ENCODE data around the gene GHR. TPM values are rescaled to one million over a fixed set of nuclear protein-coding genes. Genes with fewer than 3 reads are reported as not detected.
"Not testable (repeated sequence)": the region's sequence is repeated elsewhere in the genome, so short reads cannot be mapped to it uniquely, and the experiment has no call there.

GHR gene
- total and polyA plus RNA-seq, 2 donors (not counting 3 experiments of a cell fraction or from before 2014, with no cell fraction given) = 0.27 to 0.28 TPM

DNA sequence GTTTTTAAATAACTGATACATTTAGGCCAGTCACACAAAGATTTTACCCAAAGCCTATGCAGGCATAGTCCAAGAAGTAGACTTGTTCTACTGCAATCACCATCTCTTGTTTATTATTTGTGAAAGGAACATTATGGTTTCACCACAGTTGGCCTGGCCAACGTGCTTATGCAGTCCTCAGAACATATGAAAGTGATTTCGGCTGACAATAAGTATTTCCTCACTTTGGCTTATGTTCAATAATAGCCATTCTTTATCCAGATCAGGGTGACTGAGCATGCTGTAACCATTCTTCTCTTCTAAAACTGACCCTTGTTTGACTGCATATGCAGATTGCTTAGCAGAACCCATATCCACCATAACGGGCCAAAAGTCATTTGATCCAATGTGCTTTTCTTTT is 256.8 kb downstream of the GHR start:
- H3K27ac ChIP-seq (ENCODE audit: insufficient read depth, low read depth, low read length) = no peak overlapping the region
- H3K4me2 ChIP-seq (ENCODE audit: insufficient read depth, low read length) = no peak overlapping the region
- TF ChIP-seq, protein P1, sequence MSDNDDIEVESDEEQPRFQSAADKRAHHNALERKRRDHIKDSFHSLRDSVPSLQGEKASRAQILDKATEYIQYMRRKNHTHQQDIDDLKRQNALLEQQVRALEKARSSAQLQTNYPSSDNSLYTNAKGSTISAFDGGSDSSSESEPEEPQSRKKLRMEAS (IDR thresholded peaks at IDR 0.05; ENCODE audit: insufficient read depth, insufficient read length) = no peak
- TF ChIP-seq POLR2A (IDR thresholded peaks at IDR 0.05; ENCODE audit: low read depth, low read length) (no peak), FOS (IDR thresholded peaks at IDR 0.05; ENCODE audit: borderline replicate concordance, insufficient read depth, low read length) (no peak), EZH2 (IDR thresholded peaks at IDR 0.05; ENCODE audit: borderline replicate concordance, low read depth, low read length, severe bottlenecking) (no peak), POLR2AphosphoS5 (IDR thresholded peaks at IDR 0.05; ENCODE audit: insufficient read depth, low read depth, low read length) (no peak), MYC (IDR thresholded peaks at IDR 0.05; ENCODE audit: low read depth, low read length) (no peak), GATA2 (IDR thresholded peaks at IDR 0.05; ENCODE audit: insufficient read depth, insufficient read length, low read depth, low read length) (no peak), JUN (IDR thresholded peaks at IDR 0.05; ENCODE audit: borderline replicate concordance, insufficient read depth, insufficient read length, low read depth) (no peak)
- TF ChIP-seq, protein P2, sequence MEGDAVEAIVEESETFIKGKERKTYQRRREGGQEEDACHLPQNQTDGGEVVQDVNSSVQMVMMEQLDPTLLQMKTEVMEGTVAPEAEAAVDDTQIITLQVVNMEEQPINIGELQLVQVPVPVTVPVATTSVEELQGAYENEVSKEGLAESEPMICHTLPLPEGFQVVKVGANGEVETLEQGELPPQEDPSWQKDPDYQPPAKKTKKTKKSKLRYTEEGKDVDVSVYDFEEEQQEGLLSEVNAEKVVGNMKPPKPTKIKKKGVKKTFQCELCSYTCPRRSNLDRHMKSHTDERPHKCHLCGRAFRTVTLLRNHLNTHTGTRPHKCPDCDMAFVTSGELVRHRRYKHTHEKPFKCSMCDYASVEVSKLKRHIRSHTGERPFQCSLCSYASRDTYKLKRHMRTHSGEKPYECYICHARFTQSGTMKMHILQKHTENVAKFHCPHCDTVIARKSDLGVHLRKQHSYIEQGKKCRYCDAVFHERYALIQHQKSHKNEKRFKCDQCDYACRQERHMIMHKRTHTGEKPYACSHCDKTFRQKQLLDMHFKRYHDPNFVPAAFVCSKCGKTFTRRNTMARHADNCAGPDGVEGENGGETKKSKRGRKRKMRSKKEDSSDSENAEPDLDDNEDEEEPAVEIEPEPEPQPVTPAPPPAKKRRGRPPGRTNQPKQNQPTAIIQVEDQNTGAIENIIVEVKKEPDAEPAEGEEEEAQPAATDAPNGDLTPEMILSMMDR (IDR thresholded peaks at IDR 0.05; ENCODE audit: extremely low read depth in 1 of 2, insufficient read depth in 1 of 2, low read depth in 1 of 2, low read length in 2 of 2) = no peak
- H3K9ac ChIP-seq (replicated peaks; ENCODE audit: extremely low read depth, insufficient read depth, low read length) = no peak overlapping the region
- H3K9me1 ChIP-seq (replicated peaks; ENCODE audit: control insufficient read depth, extremely low read depth, insufficient read depth, low read length) = no peaks in the 10 kb centered on the region
- H3K36me3 ChIP-seq (ENCODE audit: control insufficient read depth in 2 of 2, extremely low read depth in 1 of 2, insufficient read depth in 2 of 2, low read length in 2 of 2) = no peaks in the 10 kb centered on the region
- no peak for DNase-seq (ENCODE audit: low read depth, low spot score)
- intact Hi-C loops (cut with micrococcal nuclease) (no loop called here), dilution Hi-C loops (cut with MboI; ENCODE audit: extremely low pct_ligation_motif_present, low sequenced_read_pairs) (no loop called here)
- no peaks in the 10 kb centered on the region for H3K4me1 ChIP-seq (ENCODE audit: control insufficient read depth, extremely low read depth, insufficient read depth, low read length)
- ChIA-PET POLR2A (no interaction called here), CTCF (no interaction called here)
- H2AFZ ChIP-seq (ENCODE audit: low read depth, low read length) = no peak overlapping the region
- H3K27me3 ChIP-seq (ENCODE audit: control insufficient read depth in 2 of 2, insufficient read depth in 2 of 2, low read length in 2 of 2) = no peaks in the 10 kb centered on the region
- H3K79me2 ChIP-seq (ENCODE audit: control insufficient read depth, insufficient read depth, low read length) = no peaks in the 10 kb centered on the region
- H3K4me3 ChIP-seq (replicated peaks in 1 of 3; ENCODE audit: insufficient read depth in 1 of 3, low read depth in 1 of 3, low read length in 3 of 3) = no peak overlapping the region
- BruUV-seq (replicated peaks) = no TSS peak
- H3K9me3 ChIP-seq (replicated peaks; ENCODE audit: control insufficient read depth, insufficient read depth, low read length) = no peaks in the 10 kb centered on the region
- no peak for FAIRE-seq
- no peaks in the 10 kb centered on the region for H4K20me1 ChIP-seq (replicated peaks; ENCODE audit: control insufficient read depth, extremely low read depth, insufficient read depth, low read length)

DNA sequence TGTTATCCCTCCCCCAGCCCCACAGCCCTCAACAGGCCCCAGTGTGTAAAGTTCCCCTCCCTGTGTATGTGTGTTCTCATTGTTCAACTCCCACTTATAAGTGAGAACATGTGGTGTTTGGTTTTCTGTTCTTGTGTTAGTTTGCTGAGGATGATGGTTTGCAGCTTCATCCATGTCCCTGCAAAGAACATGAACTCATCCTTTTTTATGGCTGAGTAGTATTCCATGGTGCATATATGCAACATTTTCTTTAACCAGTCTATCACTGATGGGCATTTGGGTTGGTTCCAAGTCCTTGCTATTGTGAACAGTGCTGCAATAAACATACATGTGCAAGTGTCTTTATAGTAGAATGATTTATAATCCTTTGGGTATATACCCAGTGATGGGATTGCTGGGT is 261.8 kb downstream of the GHR start:
- H3K4me2 ChIP-seq (ENCODE audit: insufficient read depth, low read length); H2AFZ ChIP-seq (ENCODE audit: low read depth, low read length); H3K4me3 ChIP-seq (replicated peaks in 1 of 3; ENCODE audit: insufficient read depth in 1 of 3, low read depth in 1 of 3, low read length in 3 of 3); H3K9ac ChIP-seq (replicated peaks; ENCODE audit: extremely low read depth, insufficient read depth, low read length); H3K36me3 ChIP-seq (ENCODE audit: control insufficient read depth in 2 of 2, extremely low read depth in 1 of 2, insufficient read depth in 2 of 2, low read length in 2 of 2); intact Hi-C loops (cut with micrococcal nuclease); BruUV-seq (replicated peaks); dilution Hi-C loops (cut with MboI; ENCODE audit: extremely low pct_ligation_motif_present, low sequenced_read_pairs); POLR2A ChIA-PET; H3K79me2 ChIP-seq (ENCODE audit: control insufficient read depth, insufficient read depth, low read length); H3K27ac ChIP-seq (ENCODE audit: insufficient read depth, low read depth, low read length); H3K27me3 ChIP-seq (ENCODE audit: control insufficient read depth in 2 of 2, insufficient read depth in 2 of 2, low read length in 2 of 2); DNase-seq (ENCODE audit: low read depth, low spot score); CTCF ChIA-PET; H3K9me3 ChIP-seq (replicated peaks; ENCODE audit: control insufficient read depth, insufficient read depth, low read length); H3K9me1 ChIP-seq (replicated peaks; ENCODE audit: control insufficient read depth, extremely low read depth, insufficient read depth, low read length); H4K20me1 ChIP-seq (replicated peaks; ENCODE audit: control insufficient read depth, extremely low read depth, insufficient read depth, low read length); FAIRE-seq; H3K4me1 ChIP-seq (ENCODE audit: control insufficient read depth, extremely low read depth, insufficient read depth, low read length): not testable (repeated sequence)
